ENCODE results near the gene KRTAP1-4. TPM values are rescaled to one million over a fixed set of nuclear protein-coding genes. Genes with fewer than 3 reads are reported as not detected.
"Not testable (repeated sequence)": the region's sequence is repeated elsewhere in the genome, so short reads cannot be mapped to it uniquely, and the experiment has no call there.

The KRTAP1-4 gene
- total RNA-seq, 4 donors from 2014 or later, result not detected

DNA sequence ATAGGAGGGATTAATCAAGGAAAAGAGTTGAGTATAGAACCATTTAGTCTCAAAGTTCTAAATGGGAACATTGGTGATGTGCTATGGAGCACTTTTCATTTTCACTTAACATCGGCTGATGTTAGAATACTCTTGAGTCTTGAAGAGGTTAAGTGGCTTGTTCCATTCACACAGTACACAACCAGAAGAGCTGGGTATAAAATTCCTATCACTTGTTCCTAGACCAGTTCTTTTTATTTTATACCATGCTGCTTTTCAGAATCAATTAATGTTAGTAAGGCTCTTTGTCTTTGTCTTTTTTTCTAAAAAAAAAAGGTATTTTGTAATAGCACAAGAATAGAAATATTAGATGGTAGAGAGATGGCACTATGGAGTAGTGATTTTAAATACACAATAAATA, 13.0 kb upstream of the KRTAP1-4 start:
- no peaks in the 10 kb centered on the region for H3K36me3 ChIP-seq
- intact Hi-C loops (cut with DNase I), result no loop called here
- TF ChIP-seq, protein P1, sequence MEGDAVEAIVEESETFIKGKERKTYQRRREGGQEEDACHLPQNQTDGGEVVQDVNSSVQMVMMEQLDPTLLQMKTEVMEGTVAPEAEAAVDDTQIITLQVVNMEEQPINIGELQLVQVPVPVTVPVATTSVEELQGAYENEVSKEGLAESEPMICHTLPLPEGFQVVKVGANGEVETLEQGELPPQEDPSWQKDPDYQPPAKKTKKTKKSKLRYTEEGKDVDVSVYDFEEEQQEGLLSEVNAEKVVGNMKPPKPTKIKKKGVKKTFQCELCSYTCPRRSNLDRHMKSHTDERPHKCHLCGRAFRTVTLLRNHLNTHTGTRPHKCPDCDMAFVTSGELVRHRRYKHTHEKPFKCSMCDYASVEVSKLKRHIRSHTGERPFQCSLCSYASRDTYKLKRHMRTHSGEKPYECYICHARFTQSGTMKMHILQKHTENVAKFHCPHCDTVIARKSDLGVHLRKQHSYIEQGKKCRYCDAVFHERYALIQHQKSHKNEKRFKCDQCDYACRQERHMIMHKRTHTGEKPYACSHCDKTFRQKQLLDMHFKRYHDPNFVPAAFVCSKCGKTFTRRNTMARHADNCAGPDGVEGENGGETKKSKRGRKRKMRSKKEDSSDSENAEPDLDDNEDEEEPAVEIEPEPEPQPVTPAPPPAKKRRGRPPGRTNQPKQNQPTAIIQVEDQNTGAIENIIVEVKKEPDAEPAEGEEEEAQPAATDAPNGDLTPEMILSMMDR (IDR thresholded peaks at IDR 0.05), result no peak
- no peak for TF ChIP-seq POLR2A (IDR thresholded peaks at IDR 0.05)
- no peaks in the 10 kb centered on the region for H3K27me3 ChIP-seq
- H3K4me3 ChIP-seq (replicated peaks in 1 of 3), result no peak overlapping the region
- WGBS, 2 donors, result 77 to 83% methylated on average over 1 of the region's 1 CpG
- DNase-seq, result no peak
- no peak overlapping the region for H3K27ac ChIP-seq
- no peaks in the 10 kb centered on the region for H3K4me1 ChIP-seq
- no peaks in the 10 kb centered on the region for H3K9me3 ChIP-seq

DNA sequence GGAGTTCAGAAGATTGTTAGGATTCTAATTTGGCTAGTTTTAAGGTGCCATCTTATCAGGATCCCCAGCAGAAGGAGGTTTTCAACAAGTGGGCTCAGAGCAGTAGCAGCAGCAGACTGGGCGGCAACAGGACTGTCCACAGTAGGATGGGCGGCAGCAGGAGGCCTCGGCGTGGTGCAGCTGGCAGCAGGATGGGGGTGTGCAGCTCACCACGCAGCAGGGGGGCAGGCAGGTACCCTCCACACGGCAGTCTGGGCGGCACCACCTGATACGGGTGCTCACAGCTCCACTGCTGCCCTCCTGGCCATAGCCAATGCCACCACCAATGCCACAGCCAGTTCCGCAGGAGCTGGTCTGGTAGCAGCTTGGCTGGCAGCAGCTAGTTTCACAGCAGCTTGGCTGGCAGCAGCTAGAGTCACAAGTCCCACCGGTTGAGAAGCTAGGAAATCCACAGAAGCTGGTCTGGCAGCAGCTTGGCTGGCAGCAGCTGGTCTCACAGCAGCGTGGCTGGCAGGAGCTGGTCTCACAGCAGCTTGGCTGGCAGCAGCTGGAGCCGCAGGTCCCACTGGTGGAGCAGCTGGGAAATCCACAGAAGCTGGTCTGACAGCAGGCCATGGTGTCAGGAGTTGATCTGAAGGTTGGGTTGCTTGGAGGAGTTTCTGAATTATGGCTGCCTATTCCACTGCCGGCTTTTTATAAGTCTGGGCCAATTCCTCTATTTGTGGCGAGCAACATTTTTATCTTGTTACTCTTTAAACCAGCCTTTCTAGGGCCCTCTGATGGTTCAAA, 11.0 kb upstream of the KRTAP1-4 start, which contains the start of gene KRTAP1-1:
TSS of gene KRTAP1-1 (minus strand) at position 668 of the 789 bp plus-strand sequence. CDS start at position 615, 53 bp downstream.
- intact Hi-C loops (cut with DNase I); H3K27ac ChIP-seq; H3K27me3 ChIP-seq; H3K9me3 ChIP-seq; H3K36me3 ChIP-seq; DNase-seq; H3K4me3 ChIP-seq (replicated peaks in 1 of 3); H3K4me1 ChIP-seq: not testable (repeated sequence)
- 77 to 84% methylated on average over 3 to 12 of the region's 14 CpGs for WGBS, 2 donors

DNA sequence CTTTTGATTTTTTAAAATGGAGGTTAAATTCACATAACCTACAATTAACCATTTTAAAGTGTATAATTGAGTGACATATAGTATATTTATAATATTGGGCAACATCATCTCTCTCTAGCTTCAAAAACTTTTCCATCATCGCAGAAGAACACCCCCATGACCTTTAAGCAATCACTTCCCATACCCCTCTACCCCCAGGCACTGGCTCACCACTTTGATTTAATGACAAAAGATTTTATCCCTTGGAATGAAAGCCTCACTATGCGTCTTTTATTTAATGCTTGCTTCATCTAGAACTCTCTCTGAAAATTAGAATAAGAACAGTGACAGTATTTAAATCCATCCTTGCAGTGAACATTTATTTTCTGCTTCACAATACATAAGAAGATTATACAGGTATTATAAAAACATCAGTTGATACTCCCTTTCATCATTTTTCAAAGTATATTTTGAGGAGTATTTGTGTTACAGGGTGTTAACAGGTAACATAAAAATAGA, 7.9 kb upstream of the KRTAP1-4 start:
- no peaks in the 10 kb centered on the region for H3K27me3 ChIP-seq
- intact Hi-C loops (cut with DNase I), result no loop called here
- no peak for DNase-seq
- no peaks in the 10 kb centered on the region for H3K9me3 ChIP-seq
- H3K27ac ChIP-seq, result no peak overlapping the region
- H3K4me3 ChIP-seq (replicated peaks in 1 of 3), result no peak overlapping the region
- 80 to 83% methylated on average over 2 of the region's 2 CpGs for WGBS, 2 donors
- TF ChIP-seq, protein P1 (IDR thresholded peaks at IDR 0.05), result no peak
- TF ChIP-seq POLR2A (IDR thresholded peaks at IDR 0.05), result no peak
- H3K36me3 ChIP-seq, result no peaks in the 10 kb centered on the region
- H3K4me1 ChIP-seq, result no peaks in the 10 kb centered on the region

GRCh38 chr17:41034346-41034935, 4.4 kb upstream of the KRTAP1-4 start, which contains the start of gene KRTAP1-3:
KRTAP1-3 (minus strand) TSS chr17:41034874; CDS start chr17:41034821, 53 bp downstream.
- H3K9me3 ChIP-seq; H3K4me1 ChIP-seq; H3K27ac ChIP-seq; DNase-seq; H3K4me3 ChIP-seq (replicated peaks in 1 of 3); H3K27me3 ChIP-seq; intact Hi-C loops (cut with DNase I); H3K36me3 ChIP-seq: not testable (repeated sequence)
- 85 to 88% methylated on average over 5 to 8 of the region's 10 CpGs for WGBS, 2 donors

GRCh38 chr17:41026715-41027471, 3.1 kb downstream of the KRTAP1-4 start, which contains the start of gene KRTAP1-5:
KRTAP1-5 (minus strand) TSS chr17:41027208; CDS start chr17:41027155, 53 bp downstream.
- TF ChIP-seq, protein P1 (IDR thresholded peaks at IDR 0.05), result no peak
- no peak for TF ChIP-seq POLR2A (IDR thresholded peaks at IDR 0.05)
- 89 to 90% methylated on average over 7 to 9 of the region's 9 CpGs for WGBS, 2 donors
- H3K4me1 ChIP-seq, result no peaks in the 10 kb centered on the region

More at GRCh38 chr17:41026715-41027471, 3.1 kb downstream of the KRTAP1-4 start, which contains the start of gene KRTAP1-5:
- Histone ChIP-seq H3K4me3 (replicated peaks in 1 of 3) (no peak within 1 kb of the TSS), H3K27ac (no peak within 1 kb of the TSS), H3K27me3 (no peaks in the 10 kb centered on the region), H3K9me3 (no peaks in the 10 kb centered on the region), H3K36me3 (no peaks in the 10 kb centered on the region)
- intact Hi-C loops (cut with DNase I), result no loop called here
- no peak for DNase-seq
